ENCODE data around the gene ZNF503. TPM values are rescaled to one million over a fixed set of nuclear protein-coding genes. Genes with fewer than 3 reads are reported as not detected.
A peak's percentile ranks its signal among the peaks of the same experiment; 100 is the strongest.

ZNF503 gene
- total RNA-seq, result 3.7 TPM

- Histone ChIP-seq H3K9me3 (ENCODE audit: control insufficient read depth in 3 of 3, low read length in 3 of 3) (no peaks in the 10 kb centered on the region), H3K27me3 (ENCODE audit: control insufficient read depth in 3 of 3, insufficient read depth in 3 of 3, low read length in 3 of 3) (peaks cover 12 to 85% (median 17%) of the 10 kb centered on the region in 3 donors), H3K27ac (ENCODE audit: low read depth, low read length) (peak within 1 kb of the TSS; percentile 96), H3K9ac (ENCODE audit: low read depth in 1 of 3, low read length in 3 of 3) (peak within 1 kb of the TSS; percentile 84 to 87 (median 86)), H3K4me3 (ENCODE audit: low read length in 3 of 3) (peak within 1 kb of the TSS; percentile 86 to 88 (median 88)), H3K4me1 (ENCODE audit: control insufficient read depth in 3 of 3, insufficient read depth in 3 of 3, low read length in 3 of 3) (peaks cover 21 to 39% (median 33%) of the 10 kb centered on the region in 3 donors), H3K36me3 (ENCODE audit: control insufficient read depth in 3 of 3, insufficient read depth in 3 of 3, low read length in 3 of 3) (peaks cover 0 to 4% (median 2%) of the 10 kb centered on the region in 3 donors)
Measured at GRCh38 chr10:75401569-75402485, at the start of gene ZNF503. Gene ZNF503, minus strand, starts transcription at chr10:75401764. Its CDS starts 345 bp downstream, at chr10:75401419.

DNA sequence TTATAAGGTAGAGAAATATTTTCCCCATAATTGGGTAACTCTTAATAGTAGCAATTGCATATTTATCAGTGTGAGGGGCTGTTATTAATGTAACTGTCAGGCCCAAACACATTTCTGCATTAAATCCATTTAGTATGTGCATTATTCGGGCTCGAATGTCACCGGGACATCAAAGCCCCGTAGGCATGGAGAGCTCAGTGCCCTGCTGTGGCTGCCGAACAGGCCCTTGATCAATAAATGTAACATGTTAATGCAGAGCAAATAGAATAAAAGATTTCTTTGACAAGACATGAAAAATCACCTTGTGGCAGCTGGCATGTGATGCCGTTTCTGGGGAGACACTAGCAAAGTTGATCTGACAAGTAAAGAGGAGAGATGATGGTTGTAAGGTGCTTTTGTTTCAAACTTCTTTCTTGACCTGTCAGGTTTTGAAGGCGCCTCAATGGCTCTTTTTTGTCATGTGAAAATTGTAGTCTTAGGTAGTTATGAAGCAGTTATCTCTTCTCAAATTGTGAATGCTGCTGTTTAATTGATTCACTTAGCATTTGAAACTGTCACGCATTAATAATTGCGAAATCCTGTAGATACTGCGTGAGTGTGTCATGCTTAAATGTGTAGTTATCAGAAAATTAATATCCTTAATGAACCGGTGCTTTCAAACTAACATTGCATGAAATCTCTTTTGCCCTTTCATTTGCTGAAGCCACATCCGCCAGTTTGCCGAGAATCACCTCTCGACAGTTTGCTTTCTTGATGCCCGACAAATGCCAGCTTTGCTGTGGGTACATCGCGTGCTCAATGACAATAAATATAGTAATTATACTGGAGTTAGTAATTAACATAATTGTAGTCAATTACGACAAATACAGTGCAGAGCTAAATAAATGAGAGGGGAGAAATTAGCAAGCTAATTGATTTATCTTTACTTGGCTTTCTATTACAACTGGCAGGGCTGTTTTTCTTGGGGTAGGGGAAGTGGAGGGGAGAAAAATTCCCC is 49.4 kb upstream of the ZNF503 start:
- Histone ChIP-seq H3K27ac (ENCODE audit: low read depth, low read length) (no peak overlapping the region), H3K9ac (ENCODE audit: low read depth in 1 of 3, low read length in 3 of 3) (no peak overlapping the region), H3K4me3 (ENCODE audit: low read length in 3 of 3) (no peak overlapping the region), H3K36me3 (ENCODE audit: control insufficient read depth in 3 of 3, insufficient read depth in 3 of 3, low read length in 3 of 3) (no peaks in the 10 kb centered on the region), H3K4me1 (ENCODE audit: control insufficient read depth in 3 of 3, insufficient read depth in 3 of 3, low read length in 3 of 3) (peaks cover 0 to 5% (median 0%) of the 10 kb centered on the region in 3 donors), H3K9me3 (ENCODE audit: control insufficient read depth in 3 of 3, low read length in 3 of 3) (peaks cover 0 to 3% (median 3%) of the 10 kb centered on the region in 3 donors), H3K27me3 (ENCODE audit: control insufficient read depth in 3 of 3, insufficient read depth in 3 of 3, low read length in 3 of 3) (peaks cover 2 to 25% (median 5%) of the 10 kb centered on the region in 3 donors)

- Histone ChIP-seq H3K27me3 (ENCODE audit: control insufficient read depth in 3 of 3, insufficient read depth in 3 of 3, low read length in 3 of 3) (peaks cover 2 to 25% (median 5%) of the 10 kb centered on the region in 3 donors), H3K27ac (ENCODE audit: low read depth, low read length) (no peak overlapping the region), H3K4me3 (ENCODE audit: low read length in 3 of 3) (no peak overlapping the region), H3K9ac (ENCODE audit: low read depth in 1 of 3, low read length in 3 of 3) (no peak overlapping the region), H3K9me3 (ENCODE audit: control insufficient read depth in 3 of 3, low read length in 3 of 3) (peaks cover 0 to 3% (median 3%) of the 10 kb centered on the region in 3 donors), H3K36me3 (ENCODE audit: control insufficient read depth in 3 of 3, insufficient read depth in 3 of 3, low read length in 3 of 3) (no peaks in the 10 kb centered on the region), H3K4me1 (ENCODE audit: control insufficient read depth in 3 of 3, insufficient read depth in 3 of 3, low read length in 3 of 3) (peaks cover 0 to 5% (median 0%) of the 10 kb centered on the region in 3 donors)
Measured at GRCh38 chr10:75450075-75450445, 48.5 kb upstream of the ZNF503 start.

DNA sequence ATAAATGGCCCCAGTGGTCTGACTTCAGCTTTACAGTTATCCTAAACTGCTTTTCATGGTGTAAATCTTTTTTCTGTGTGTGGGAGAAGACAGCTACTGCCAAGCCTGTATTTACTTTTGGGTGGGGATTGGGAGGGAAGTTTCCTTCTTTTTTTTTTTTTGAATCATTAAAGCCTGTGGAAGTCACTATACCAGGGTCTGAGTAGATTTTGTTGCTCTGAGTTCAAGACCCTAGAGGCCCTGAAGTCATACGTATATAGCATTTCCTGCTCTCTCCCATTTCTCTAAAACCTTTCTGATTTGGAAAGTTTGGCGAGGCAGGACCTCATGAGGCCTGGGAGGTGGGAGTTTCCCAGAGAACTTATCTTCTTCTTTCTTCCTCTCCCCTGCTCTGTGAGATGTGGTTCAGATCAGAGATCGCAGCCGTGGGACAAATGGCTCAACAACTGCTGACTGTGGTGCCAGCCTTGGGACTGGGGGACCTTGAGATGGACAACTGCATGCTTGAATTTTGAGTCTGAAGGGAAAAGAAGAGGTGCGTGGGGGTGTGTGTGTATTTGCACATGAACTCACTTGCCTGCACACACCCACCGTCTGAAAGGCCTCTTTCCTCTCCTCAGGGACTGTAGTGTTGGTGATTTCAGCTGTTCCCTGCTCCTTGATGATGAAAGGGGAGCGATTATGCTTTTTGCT is 48.0 kb upstream of the ZNF503 start:
- Histone ChIP-seq H3K27me3 (ENCODE audit: control insufficient read depth in 3 of 3, insufficient read depth in 3 of 3, low read length in 3 of 3) (peaks cover 2 to 21% (median 5%) of the 10 kb centered on the region in 3 donors), H3K9ac (ENCODE audit: low read depth in 1 of 3, low read length in 3 of 3) (no peak overlapping the region), H3K27ac (ENCODE audit: low read depth, low read length) (no peak overlapping the region), H3K4me3 (ENCODE audit: low read length in 3 of 3) (no peak overlapping the region), H3K4me1 (ENCODE audit: control insufficient read depth in 3 of 3, insufficient read depth in 3 of 3, low read length in 3 of 3) (peaks cover 0 to 5% (median 0%) of the 10 kb centered on the region in 3 donors), H3K9me3 (ENCODE audit: control insufficient read depth in 3 of 3, low read length in 3 of 3) (peaks cover 0 to 3% (median 3%) of the 10 kb centered on the region in 3 donors), H3K36me3 (ENCODE audit: control insufficient read depth in 3 of 3, insufficient read depth in 3 of 3, low read length in 3 of 3) (no peaks in the 10 kb centered on the region)

DNA sequence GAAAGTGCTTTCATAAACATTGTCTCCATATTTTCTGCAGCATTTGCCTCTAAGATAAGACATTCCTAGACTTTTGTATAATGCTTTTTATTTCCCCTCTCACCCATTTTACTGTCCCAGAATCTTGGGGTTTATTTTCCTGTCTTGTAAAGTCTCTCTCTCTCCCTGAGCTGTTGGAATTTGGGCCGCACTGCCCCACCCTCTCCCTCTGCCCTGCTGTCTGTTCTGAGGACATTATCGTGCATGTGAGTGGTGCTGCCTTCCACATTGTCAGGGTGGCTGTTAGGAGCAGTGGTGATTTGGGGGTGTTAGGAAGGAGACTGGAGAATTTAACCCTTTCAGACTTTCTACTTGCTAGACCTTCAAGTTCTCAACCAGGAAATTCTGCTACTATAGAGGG is 46.6 kb upstream of the ZNF503 start:
- H3K4me1 ChIP-seq (ENCODE audit: control insufficient read depth in 3 of 3, insufficient read depth in 3 of 3, low read length in 3 of 3), result peaks cover 0 to 5% (median 0%) of the 10 kb centered on the region in 3 donors

GRCh38 chr10:75446508-75446907 is 44.9 kb upstream of the ZNF503 start:
- peaks cover 0 to 7% (median 5%) of the 10 kb centered on the region in 3 donors for H3K9me3 ChIP-seq (ENCODE audit: control insufficient read depth in 3 of 3, low read length in 3 of 3)
- H3K4me1 ChIP-seq (ENCODE audit: control insufficient read depth in 3 of 3, insufficient read depth in 3 of 3, low read length in 3 of 3), result peaks cover 0 to 5% (median 0%) of the 10 kb centered on the region in 3 donors
- no peak overlapping the region for H3K9ac ChIP-seq (ENCODE audit: low read depth in 1 of 3, low read length in 3 of 3)
- H3K4me3 ChIP-seq (ENCODE audit: low read length in 3 of 3), result no peak overlapping the region
- no peak overlapping the region for H3K27ac ChIP-seq (ENCODE audit: low read depth, low read length)
- H3K36me3 ChIP-seq (ENCODE audit: control insufficient read depth in 3 of 3, insufficient read depth in 3 of 3, low read length in 3 of 3), result no peaks in the 10 kb centered on the region
- peaks cover 0 to 6% (median 2%) of the 10 kb centered on the region in 3 donors for H3K27me3 ChIP-seq (ENCODE audit: control insufficient read depth in 3 of 3, insufficient read depth in 3 of 3, low read length in 3 of 3)

More for the DNA sequence above, 46.6 kb upstream of the ZNF503 start:
- Histone ChIP-seq H3K36me3 (ENCODE audit: control insufficient read depth in 3 of 3, insufficient read depth in 3 of 3, low read length in 3 of 3) (no peaks in the 10 kb centered on the region), H3K27me3 (ENCODE audit: control insufficient read depth in 3 of 3, insufficient read depth in 3 of 3, low read length in 3 of 3) (peaks cover 2 to 10% (median 5%) of the 10 kb centered on the region in 3 donors), H3K27ac (ENCODE audit: low read depth, low read length) (no peak overlapping the region), H3K9ac (ENCODE audit: low read depth in 1 of 3, low read length in 3 of 3) (no peak overlapping the region), H3K9me3 (ENCODE audit: control insufficient read depth in 3 of 3, low read length in 3 of 3) (peaks cover 0 to 7% (median 5%) of the 10 kb centered on the region in 3 donors), H3K4me3 (ENCODE audit: low read length in 3 of 3) (no peak overlapping the region)

DNA sequence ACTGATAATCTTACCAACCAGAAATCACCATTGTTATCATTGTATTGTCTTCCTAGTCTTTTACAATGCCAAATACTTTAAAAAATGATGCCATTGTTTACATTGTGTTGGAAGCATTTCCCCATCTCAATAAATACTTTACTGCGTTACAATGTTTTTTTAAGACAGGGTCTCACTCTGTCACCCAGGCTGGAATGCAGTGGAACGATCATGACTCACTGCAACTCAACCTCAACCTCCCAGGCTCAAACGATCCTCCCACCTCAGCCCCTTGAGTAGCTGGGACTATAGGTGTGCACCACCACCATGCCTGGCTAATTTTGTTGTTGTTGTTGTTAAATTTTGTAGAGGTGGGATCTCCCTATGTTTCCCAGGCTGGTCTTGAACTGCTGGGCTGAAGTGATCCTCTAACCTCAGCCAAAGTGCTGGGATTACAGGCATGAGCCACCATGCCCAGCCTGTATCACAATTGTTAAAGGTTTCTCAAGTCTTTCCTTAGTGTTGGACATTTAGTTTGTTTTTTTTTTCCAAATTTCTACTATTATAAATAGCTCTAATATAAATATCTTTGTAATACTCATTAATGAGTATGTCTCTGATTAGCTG is 43.3 kb upstream of the ZNF503 start:
- no peak overlapping the region for H3K27ac ChIP-seq (ENCODE audit: low read depth, low read length)
- peaks cover 0 to 7% (median 5%) of the 10 kb centered on the region in 3 donors for H3K9me3 ChIP-seq (ENCODE audit: control insufficient read depth in 3 of 3, low read length in 3 of 3)
- H3K4me3 ChIP-seq (ENCODE audit: low read length in 3 of 3), result no peak overlapping the region
- no peaks in the 10 kb centered on the region for H3K36me3 ChIP-seq (ENCODE audit: control insufficient read depth in 3 of 3, insufficient read depth in 3 of 3, low read length in 3 of 3)
- H3K9ac ChIP-seq (ENCODE audit: low read depth in 1 of 3, low read length in 3 of 3), result no peak overlapping the region
- peaks cover 0 to 3% (median 0%) of the 10 kb centered on the region in 3 donors for H3K4me1 ChIP-seq (ENCODE audit: control insufficient read depth in 3 of 3, insufficient read depth in 3 of 3, low read length in 3 of 3)
- H3K27me3 ChIP-seq (ENCODE audit: control insufficient read depth in 3 of 3, insufficient read depth in 3 of 3, low read length in 3 of 3), result peaks cover 0 to 6% (median 2%) of the 10 kb centered on the region in 3 donors

DNA sequence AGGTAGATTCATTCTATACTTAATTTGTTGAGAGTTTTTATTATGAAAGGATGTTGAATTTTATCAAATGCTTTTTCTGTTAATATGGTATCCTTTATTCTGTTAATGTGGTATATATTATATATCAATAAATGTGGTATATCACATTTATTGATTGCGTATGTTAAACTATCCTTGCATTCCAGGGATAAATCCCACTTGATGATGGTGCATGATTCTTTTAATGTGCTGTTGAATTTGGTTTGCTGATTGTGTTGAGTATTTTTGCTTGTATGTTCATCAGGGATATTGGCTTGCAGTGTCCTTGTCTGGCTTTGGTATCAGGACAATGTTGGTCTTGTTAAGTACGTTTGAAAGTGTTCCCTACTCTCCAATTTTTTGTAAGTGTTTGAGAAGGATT is 41.8 kb upstream of the ZNF503 start:
- Histone ChIP-seq H3K27ac (ENCODE audit: low read depth, low read length) (no peak overlapping the region), H3K27me3 (ENCODE audit: control insufficient read depth in 3 of 3, insufficient read depth in 3 of 3, low read length in 3 of 3) (peaks cover 0 to 6% (median 0%) of the 10 kb centered on the region in 3 donors), H3K9ac (ENCODE audit: low read depth in 1 of 3, low read length in 3 of 3) (no peak overlapping the region), H3K4me3 (ENCODE audit: low read length in 3 of 3) (no peak overlapping the region), H3K9me3 (ENCODE audit: control insufficient read depth in 3 of 3, low read length in 3 of 3) (peaks cover 0 to 7% (median 5%) of the 10 kb centered on the region in 3 donors), H3K36me3 (ENCODE audit: control insufficient read depth in 3 of 3, insufficient read depth in 3 of 3, low read length in 3 of 3) (no peaks in the 10 kb centered on the region), H3K4me1 (ENCODE audit: control insufficient read depth in 3 of 3, insufficient read depth in 3 of 3, low read length in 3 of 3) (no peaks in the 10 kb centered on the region)

DNA sequence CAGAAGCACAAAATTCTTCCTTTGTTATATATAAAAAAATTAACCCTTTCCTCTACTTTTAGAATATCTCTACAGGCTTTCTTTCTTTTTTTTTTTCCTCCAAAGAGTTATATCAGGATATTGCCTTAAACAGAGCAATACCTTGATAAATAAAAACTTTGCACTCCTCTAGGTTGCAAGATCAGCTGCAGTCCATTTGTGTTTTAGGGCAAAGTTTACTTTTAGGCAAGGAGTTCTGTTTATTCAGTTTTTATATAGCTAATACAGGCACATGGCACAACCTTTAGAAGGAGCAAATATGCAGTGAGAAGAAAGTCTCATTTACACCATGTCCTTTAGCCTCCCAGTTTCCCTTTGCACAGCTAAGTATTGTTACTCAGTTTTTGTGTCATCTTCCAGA is 40.1 kb upstream of the ZNF503 start:
- Histone ChIP-seq H3K4me3 (ENCODE audit: low read length in 3 of 3) (no peak overlapping the region), H3K36me3 (ENCODE audit: control insufficient read depth in 3 of 3, insufficient read depth in 3 of 3, low read length in 3 of 3) (no peaks in the 10 kb centered on the region), H3K9me3 (ENCODE audit: control insufficient read depth in 3 of 3, low read length in 3 of 3) (peaks cover 0 to 7% (median 5%) of the 10 kb centered on the region in 3 donors), H3K27ac (ENCODE audit: low read depth, low read length) (no peak overlapping the region), H3K4me1 (ENCODE audit: control insufficient read depth in 3 of 3, insufficient read depth in 3 of 3, low read length in 3 of 3) (no peaks in the 10 kb centered on the region), H3K9ac (ENCODE audit: low read depth in 1 of 3, low read length in 3 of 3) (no peak overlapping the region), H3K27me3 (ENCODE audit: control insufficient read depth in 3 of 3, insufficient read depth in 3 of 3, low read length in 3 of 3) (no peaks in the 10 kb centered on the region)

Data from skeletal muscle tissue (tissue), 4 donors.